ENCODE data around the gene STAP1.

DNA sequence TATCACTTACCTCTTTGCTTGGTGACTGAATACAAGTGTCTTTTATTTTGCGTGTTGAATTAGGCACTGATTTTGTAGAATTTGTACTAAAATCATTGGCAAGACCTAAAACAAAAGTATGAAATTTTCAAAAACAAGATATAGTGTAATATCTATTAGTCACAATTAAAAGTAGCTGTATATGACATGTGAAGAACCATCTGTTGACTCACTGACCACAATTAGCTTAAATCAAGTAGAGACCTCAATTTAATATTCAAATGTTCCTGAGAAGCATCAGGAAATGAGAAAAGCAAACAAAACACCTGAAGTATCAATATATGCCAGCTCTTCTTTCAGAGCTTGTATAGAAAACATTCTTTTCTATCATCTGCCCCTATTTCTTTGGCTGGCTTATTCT is 18.7 kb upstream of the STAP1 start:
- TF ChIP-seq, protein P1, sequence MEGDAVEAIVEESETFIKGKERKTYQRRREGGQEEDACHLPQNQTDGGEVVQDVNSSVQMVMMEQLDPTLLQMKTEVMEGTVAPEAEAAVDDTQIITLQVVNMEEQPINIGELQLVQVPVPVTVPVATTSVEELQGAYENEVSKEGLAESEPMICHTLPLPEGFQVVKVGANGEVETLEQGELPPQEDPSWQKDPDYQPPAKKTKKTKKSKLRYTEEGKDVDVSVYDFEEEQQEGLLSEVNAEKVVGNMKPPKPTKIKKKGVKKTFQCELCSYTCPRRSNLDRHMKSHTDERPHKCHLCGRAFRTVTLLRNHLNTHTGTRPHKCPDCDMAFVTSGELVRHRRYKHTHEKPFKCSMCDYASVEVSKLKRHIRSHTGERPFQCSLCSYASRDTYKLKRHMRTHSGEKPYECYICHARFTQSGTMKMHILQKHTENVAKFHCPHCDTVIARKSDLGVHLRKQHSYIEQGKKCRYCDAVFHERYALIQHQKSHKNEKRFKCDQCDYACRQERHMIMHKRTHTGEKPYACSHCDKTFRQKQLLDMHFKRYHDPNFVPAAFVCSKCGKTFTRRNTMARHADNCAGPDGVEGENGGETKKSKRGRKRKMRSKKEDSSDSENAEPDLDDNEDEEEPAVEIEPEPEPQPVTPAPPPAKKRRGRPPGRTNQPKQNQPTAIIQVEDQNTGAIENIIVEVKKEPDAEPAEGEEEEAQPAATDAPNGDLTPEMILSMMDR (IDR thresholded peaks at IDR 0.05): no peak
- TF ChIP-seq POLR2A (IDR thresholded peaks at IDR 0.05): no peak
